Sigmoid colon (tissue), 4 donors: ENCODE measurements around the gene AMIGO2.
"Not testable (repeated sequence)": the region's sequence is repeated elsewhere in the genome, so short reads cannot be mapped to it uniquely, and the experiment has no call there.

Source experiments
- CTCF ChIP-seq, 4 experiments: fragments of 450-650 bp in 3 of 4; fragments of 200-600 bp in 1 of 4; IDR thresholded peaks; one replicate each; pipeline ENCODE4 v1.5.1; 2016 to 2019; ENCODE audit warnings: antibody characterized with exemption in 4 of 4, mild to moderate bottlenecking in 3 of 4, moderate library complexity in 2 of 4
- EP300 ChIP-seq, 4 donors: sonication (generic); formaldehyde crosslinking; IDR thresholded peaks; one replicate each; pipeline ENCODE4 v1.6.1; 2017; ENCODE audit warnings: antibody characterized with exemption in 4 of 4

- TF ChIP-seq CTCF, EP300 (IDR thresholded peaks at IDR 0.05): not testable (repeated sequence)
These were observed 37.5 kb upstream of the AMIGO2 start for GRCh38 chr12:47117305-47117704.
